Stimulated activated CD4-positive, alpha-beta T cell treated with anti-CD3 and anti-CD28 coated beads, Interleukin-1b, Interleukin-23, amount 100 ng/mL, for 48 hours (primary cell): ENCODE measurements around the gene GRK4.

Experiments
- DNase-seq: peaks from one replicate; pipeline ENCODE4 v3.0.0-alpha.2; 2020

Gene GRK4

GRCh38 chr4:3017504-3017903 lies 54.1 kb downstream of the GRK4 start:
- DNase-seq = no peak

- no peak for DNase-seq
Measured at GRCh38 chr4:3019145-3019846, 55.9 kb downstream of the GRK4 start.

- DNase-seq = no peak
Measured at GRCh38 chr4:3021127-3021526, 57.8 kb downstream of the GRK4 start.

- DNase-seq = peak; percentile 26
Measured at GRCh38 chr4:3021627-3022026, 58.3 kb downstream of the GRK4 start.

- no peak for DNase-seq
Measured at GRCh38 chr4:3022112-3022511, 58.7 kb downstream of the GRK4 start.

GRCh38 chr4:3022651-3023050 lies 59.3 kb downstream of the GRK4 start:
- no peak for DNase-seq

- DNase-seq = no peak
Measured at GRCh38 chr4:3025881-3026280, 62.5 kb downstream of the GRK4 start.

GRCh38 chr4:3026540-3026939 lies 63.2 kb downstream of the GRK4 start:
- DNase-seq = no peak

GRCh38 chr4:3029464-3029863 lies 66.1 kb downstream of the GRK4 start:
- DNase-seq = no peak

GRCh38 chr4:3030566-3031356 lies 67.4 kb downstream of the GRK4 start:
- DNase-seq = no peak

GRCh38 chr4:3031357-3032082 lies 68.1 kb downstream of the GRK4 start:
- no peak for DNase-seq

- no peak for DNase-seq
Measured at GRCh38 chr4:3034231-3034630, 70.9 kb downstream of the GRK4 start.

GRCh38 chr4:3035249-3035648 lies 71.9 kb downstream of the GRK4 start:
- DNase-seq = no peak

- DNase-seq = no peak
Measured at GRCh38 chr4:3035674-3036073, 72.3 kb downstream of the GRK4 start.

- DNase-seq = no peak
Measured at GRCh38 chr4:3036131-3036952, 73.0 kb downstream of the GRK4 start.

- DNase-seq = no peak
Measured at GRCh38 chr4:3037957-3038461, 74.6 kb downstream of the GRK4 start.

GRCh38 chr4:3039706-3040366 lies 76.5 kb downstream of the GRK4 start:
- no peak for DNase-seq

- no peak for DNase-seq
Measured at GRCh38 chr4:3040452-3041191, 77.3 kb downstream of the GRK4 start.

GRCh38 chr4:3041192-3042142 lies 78.1 kb downstream of the GRK4 start:
- peak; percentile 52 for DNase-seq

- no peak for DNase-seq
Measured at GRCh38 chr4:3042226-3042625, 78.9 kb downstream of the GRK4 start.
